Naive B cell (primary cell): ENCODE measurements around the gene KCND2. TPM values are rescaled to one million over a fixed set of nuclear protein-coding genes. Genes with fewer than 3 reads are reported as not detected.

Experiments
- ATAC-seq, 2 donors: fragments of 150-1000 bp; cut with Tn5 transposase; 2 replicates each; pipeline ENCODE4 v1.10.0; 2021; ENCODE audit warnings: low read depth in 2 of 2, mild to moderate bottlenecking in 2 of 2, moderate library complexity in 2 of 2
- DNase-seq: peaks from one replicate; pipeline ENCODE4 v3.0.0; 2022
- H3K27ac Mint-ChIP-seq, 6 donors: one replicate each; pipeline ENCODE4 v1.8.0; 2020 to 2022; ENCODE audit warnings: mild to moderate bottlenecking in 6 of 6, mixed read lengths in 6 of 6, moderate library complexity in 5 of 6, inconsistent platforms in 2 of 6
- H3K27me3 Mint-ChIP-seq, 3 donors: one replicate each; pipeline ENCODE4 v1.8.0; 2021 to 2022; ENCODE audit warnings: mixed read lengths in 3 of 3, mild to moderate bottlenecking in 1 of 3
- H3K36me3 Mint-ChIP-seq, 2 donors: one replicate each; pipeline ENCODE4 v1.8.0; 2020 to 2022; ENCODE audit warnings: mixed read lengths in 2 of 2, inconsistent platforms in 1 of 2, mild to moderate bottlenecking in 1 of 2
- H3K4me1 Mint-ChIP-seq, 3 donors: one replicate each; pipeline ENCODE4 v1.8.0; 2020 to 2022; ENCODE audit warnings: mixed read lengths in 3 of 3, inconsistent platforms in 1 of 3, mild to moderate bottlenecking in 1 of 3, moderate library complexity in 1 of 3
- H3K4me3 Mint-ChIP-seq, 8 donors: one replicate each; pipeline ENCODE4 v1.8.0; 2020 to 2022; ENCODE audit warnings: mild to moderate bottlenecking in 8 of 8, mixed read lengths in 8 of 8, moderate library complexity in 8 of 8, inconsistent platforms in 2 of 8
- H3K9me3 Mint-ChIP-seq, 7 donors: one replicate each; pipeline ENCODE4 v1.8.0; 2020 to 2022; ENCODE audit warnings: mixed read lengths in 7 of 7, mild to moderate bottlenecking in 5 of 7, inconsistent platforms in 2 of 7, moderate library complexity in 1 of 7
- polyA plus RNA-seq, 6 donors: library from polyadenylated mRNA; unstranded; fragments of 300-500 nt; fragmentation: Illumina TruSeq; gene quantifications; one replicate each; pipeline ENCODE4 v1.2.3, GENCODE V29; 2021; ENCODE audit warnings: low read depth in 6 of 6

Gene KCND2
- polyA plus RNA-seq, 6 donors from 2014 or later, result not detected

- ATAC-seq (no peak), DNase-seq (no peak)
- Mint-ChIP-seq H3K9me3 (peaks cover 0 to 2% (median 0%) of the 10 kb centered on the region in 7 donors), H3K27me3 (peaks cover 3 to 10% (median 8%) of the 10 kb centered on the region in 3 donors), H3K4me3 (no peak overlapping the region), H3K36me3 (no peaks in the 10 kb centered on the region), H3K27ac (no peak overlapping the region), H3K4me1 (no peaks in the 10 kb centered on the region)
Observed at GRCh38 chr7:120797026-120797645, 524.2 kb downstream of the KCND2 start.

GRCh38 chr7:120799147-120799546 lies 526.2 kb downstream of the KCND2 start:
- DNase-seq, result no peak
- Mint-ChIP-seq H3K4me1 (no peaks in the 10 kb centered on the region), H3K27me3 (peaks cover 3 to 10% (median 8%) of the 10 kb centered on the region in 3 donors), H3K4me3 (no peak overlapping the region), H3K27ac (no peak overlapping the region), H3K9me3 (peaks cover 0 to 2% (median 0%) of the 10 kb centered on the region in 7 donors), H3K36me3 (no peaks in the 10 kb centered on the region)
- no peak for ATAC-seq
